Activated T-cell treated with anti-CD3 and anti-CD28 coated beads for 1 hour (primary cell): Measurements from ENCODE around the gene AGFG1.

Experiments used
- DNase-seq: peaks from one replicate; pipeline ENCODE4 v3.0.0-alpha.2; 2020; ENCODE audit warnings: low read depth

AGFG1 gene

GRCh38 chr2:227608561-227609338 lies 136.8 kb downstream of the AGFG1 start:
- no peak for DNase-seq

- no peak for DNase-seq
These were observed 138.2 kb downstream of the AGFG1 start for GRCh38 chr2:227610123-227610522.
